ENCODE data around the gene RNF10.

The RNF10 gene

DNA sequence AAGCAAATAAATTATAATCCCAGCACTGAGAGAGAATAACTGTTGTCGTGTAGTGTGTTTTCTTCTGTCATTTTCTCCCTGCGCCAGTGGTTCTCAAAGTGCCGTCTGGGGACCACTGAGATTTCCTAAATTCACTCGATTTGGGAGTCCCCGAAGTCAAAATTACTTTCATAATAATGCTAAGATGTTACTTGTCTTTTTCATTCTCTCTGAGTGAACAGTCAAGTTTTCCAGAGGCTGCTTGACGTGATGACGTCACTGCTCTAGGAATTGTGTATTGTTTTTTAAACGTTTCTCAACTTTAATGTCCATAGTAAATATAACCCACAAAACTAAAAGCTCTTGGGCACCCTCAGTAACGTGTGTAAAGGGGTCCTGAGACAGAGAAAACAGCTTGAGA, 47.8 kb downstream of the RNF10 start:
- Histone ChIP-seq H3K9me3 (ENCODE audit: insufficient read depth, low read depth, low read length) (no peaks in the 10 kb centered on the region), H3F3A (ENCODE audit: low read depth) (no peaks in the 10 kb centered on the region), H3K4me3 (ENCODE audit: low read length, poor library complexity, severe bottlenecking) (peak overlapping the region; percentile 89), H2AFZ (ENCODE audit: low read length) (peak overlapping the region; percentile 99), H3K27me3 (ENCODE audit: insufficient read depth, low read length, poor library complexity, severe bottlenecking) (no peaks in the 10 kb centered on the region), H3K4me2 (ENCODE audit: low read depth, low read length, poor library complexity, severe bottlenecking) (peak overlapping the region; percentile 99), H3K9me2 (replicated peaks; ENCODE audit: low read depth, low read length) (no peaks in the 10 kb centered on the region), H3K9ac (ENCODE audit: low read depth, low read length, poor library complexity, severe bottlenecking) (peak overlapping the region; percentile 75), H3K4me1 (ENCODE audit: insufficient read depth, low read length, poor library complexity, severe bottlenecking) (peaks cover 22% of the 10 kb centered on the region), H4K20me1 (ENCODE audit: insufficient read depth, low read length, poor library complexity, severe bottlenecking) (peaks cover 6% of the 10 kb centered on the region), H3K79me2 (ENCODE audit: insufficient read depth, low read length) (peaks cover 13% of the 10 kb centered on the region; the same call in 1 of the 2 replicates), H3K36me3 (ENCODE audit: insufficient read depth, low read length) (peaks cover 26% of the 10 kb centered on the region; the same call in 1 of the 2 replicates)
- no peak for TF ChIP-seq EZH2phosphoT487 (IDR thresholded peaks at IDR 0.05; ENCODE audit: borderline replicate concordance)

DNA sequence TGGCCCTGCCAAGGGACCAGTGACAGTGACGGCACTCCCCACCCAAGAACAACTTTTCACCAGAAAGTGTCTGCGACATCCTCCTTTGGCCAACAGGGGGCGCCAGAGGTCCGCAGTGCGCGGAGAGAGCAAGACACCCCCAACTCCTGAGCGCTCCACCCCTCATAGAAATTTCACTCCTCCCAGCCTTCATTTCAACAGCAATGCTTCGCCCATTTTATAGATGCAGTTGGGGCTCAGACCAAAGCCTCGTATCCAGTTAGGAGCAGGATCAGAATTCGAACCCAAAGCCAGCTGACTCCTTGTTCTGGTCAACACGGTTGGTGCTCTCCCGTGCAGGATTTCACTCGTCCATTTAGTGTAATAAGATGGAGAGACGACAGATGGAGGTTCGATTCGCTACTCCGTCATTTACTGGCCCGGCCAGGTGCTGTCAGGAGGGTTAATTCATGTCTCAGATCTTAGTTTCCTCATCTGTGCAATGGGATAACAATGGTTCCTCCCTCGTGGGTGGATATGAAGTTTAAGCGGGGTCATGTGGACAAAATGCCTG, 49.4 kb downstream of the RNF10 start:
- Histone ChIP-seq H3K9ac (ENCODE audit: low read depth, low read length, poor library complexity, severe bottlenecking) (no peak overlapping the region), H3K27me3 (ENCODE audit: insufficient read depth, low read length, poor library complexity, severe bottlenecking) (no peaks in the 10 kb centered on the region), H4K20me1 (ENCODE audit: insufficient read depth, low read length, poor library complexity, severe bottlenecking) (peaks cover 6% of the 10 kb centered on the region), H3K36me3 (ENCODE audit: insufficient read depth, low read length) (peaks cover 11% of the 10 kb centered on the region; the same call in 1 of the 2 replicates), H3K4me1 (ENCODE audit: insufficient read depth, low read length, poor library complexity, severe bottlenecking) (peaks cover 22% of the 10 kb centered on the region), H2AFZ (ENCODE audit: low read length) (peak overlapping the region; percentile 78), H3K4me3 (ENCODE audit: low read length, poor library complexity, severe bottlenecking) (peak overlapping the region; percentile 68), H3K9me3 (ENCODE audit: insufficient read depth, low read depth, low read length) (no peaks in the 10 kb centered on the region), H3K9me2 (replicated peaks; ENCODE audit: low read depth, low read length) (no peaks in the 10 kb centered on the region), H3F3A (ENCODE audit: low read depth) (no peaks in the 10 kb centered on the region), H3K79me2 (ENCODE audit: insufficient read depth, low read length) (peaks cover 13% of the 10 kb centered on the region; the same call in 1 of the 2 replicates), H3K4me2 (ENCODE audit: low read depth, low read length, poor library complexity, severe bottlenecking) (peak overlapping the region; percentile 66)
- TF ChIP-seq, protein P1, sequence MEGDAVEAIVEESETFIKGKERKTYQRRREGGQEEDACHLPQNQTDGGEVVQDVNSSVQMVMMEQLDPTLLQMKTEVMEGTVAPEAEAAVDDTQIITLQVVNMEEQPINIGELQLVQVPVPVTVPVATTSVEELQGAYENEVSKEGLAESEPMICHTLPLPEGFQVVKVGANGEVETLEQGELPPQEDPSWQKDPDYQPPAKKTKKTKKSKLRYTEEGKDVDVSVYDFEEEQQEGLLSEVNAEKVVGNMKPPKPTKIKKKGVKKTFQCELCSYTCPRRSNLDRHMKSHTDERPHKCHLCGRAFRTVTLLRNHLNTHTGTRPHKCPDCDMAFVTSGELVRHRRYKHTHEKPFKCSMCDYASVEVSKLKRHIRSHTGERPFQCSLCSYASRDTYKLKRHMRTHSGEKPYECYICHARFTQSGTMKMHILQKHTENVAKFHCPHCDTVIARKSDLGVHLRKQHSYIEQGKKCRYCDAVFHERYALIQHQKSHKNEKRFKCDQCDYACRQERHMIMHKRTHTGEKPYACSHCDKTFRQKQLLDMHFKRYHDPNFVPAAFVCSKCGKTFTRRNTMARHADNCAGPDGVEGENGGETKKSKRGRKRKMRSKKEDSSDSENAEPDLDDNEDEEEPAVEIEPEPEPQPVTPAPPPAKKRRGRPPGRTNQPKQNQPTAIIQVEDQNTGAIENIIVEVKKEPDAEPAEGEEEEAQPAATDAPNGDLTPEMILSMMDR (conservative IDR thresholded peaks at IDR 0.05; ENCODE audit: low read length), result peak; percentile 96
- TF ChIP-seq EZH2phosphoT487 (IDR thresholded peaks at IDR 0.05; ENCODE audit: borderline replicate concordance), result no peak

DNA sequence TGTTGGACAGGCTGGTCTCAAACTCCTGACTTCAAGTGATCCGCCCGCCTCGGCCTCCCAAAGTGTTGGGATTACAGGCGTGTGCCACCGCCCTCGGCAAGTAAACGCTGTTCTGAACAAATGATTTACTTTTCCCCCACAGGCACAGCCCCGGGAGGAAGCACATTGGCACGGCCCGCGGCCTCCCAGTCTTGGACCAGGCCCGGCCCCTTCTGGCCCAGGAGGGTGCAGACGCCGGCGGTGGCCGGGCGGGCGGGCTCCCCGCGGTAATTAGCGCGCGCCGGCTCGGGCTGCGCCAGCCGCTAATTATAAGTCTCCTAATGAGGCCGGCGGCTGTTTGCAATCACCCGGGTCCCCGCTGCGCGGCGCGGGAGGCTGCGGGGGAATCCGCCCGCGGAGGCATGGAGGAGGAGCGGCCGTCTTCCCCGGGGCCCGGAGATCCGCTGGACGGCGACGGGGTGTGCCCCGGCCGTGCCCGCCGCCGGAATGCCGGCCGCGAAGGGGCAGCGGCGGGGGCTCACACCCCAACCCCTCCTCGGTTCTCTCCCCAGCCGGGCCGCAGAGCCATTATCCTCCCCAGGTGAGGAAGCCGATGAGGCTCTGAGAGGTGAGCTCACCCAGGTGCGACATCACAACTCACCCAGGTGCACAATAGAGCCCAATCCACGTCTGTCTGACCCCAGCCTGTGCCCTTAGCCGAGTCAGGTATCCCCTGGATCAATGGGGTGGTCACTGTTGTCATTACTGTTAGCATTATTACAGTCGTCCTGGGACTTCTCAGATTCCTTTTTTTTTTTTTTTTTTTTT, 50.4 kb downstream of the RNF10 start:
- Histone ChIP-seq H3K4me1 (ENCODE audit: insufficient read depth, low read length, poor library complexity, severe bottlenecking) (peaks cover 22% of the 10 kb centered on the region), H3K9me2 (replicated peaks; ENCODE audit: low read depth, low read length) (no peaks in the 10 kb centered on the region), H3K9ac (ENCODE audit: low read depth, low read length, poor library complexity, severe bottlenecking) (peak overlapping the region; percentile 38), H4K20me1 (ENCODE audit: insufficient read depth, low read length, poor library complexity, severe bottlenecking) (peaks cover 6% of the 10 kb centered on the region), H3K4me2 (ENCODE audit: low read depth, low read length, poor library complexity, severe bottlenecking) (peak overlapping the region; percentile 66), H3F3A (ENCODE audit: low read depth) (no peaks in the 10 kb centered on the region), H3K36me3 (ENCODE audit: insufficient read depth, low read length) (peaks cover under 1% of the 10 kb centered on the region; the same call in 1 of the 2 replicates), H3K4me3 (ENCODE audit: low read length, poor library complexity, severe bottlenecking) (peak overlapping the region; percentile 68), H3K79me2 (ENCODE audit: insufficient read depth, low read length) (peaks cover 13% of the 10 kb centered on the region; the same call in 1 of the 2 replicates), H3K27me3 (ENCODE audit: insufficient read depth, low read length, poor library complexity, severe bottlenecking) (no peaks in the 10 kb centered on the region), H2AFZ (ENCODE audit: low read length) (peak overlapping the region; percentile 78), H3K9me3 (ENCODE audit: insufficient read depth, low read depth, low read length) (no peaks in the 10 kb centered on the region)
- no peak for TF ChIP-seq EZH2phosphoT487 (IDR thresholded peaks at IDR 0.05; ENCODE audit: borderline replicate concordance)
- TF ChIP-seq, protein P1 (conservative IDR thresholded peaks at IDR 0.05; ENCODE audit: low read length), result 0 out of 2 replicates have a peak, but pooled peaks have one; percentile 13

Measured in Loucy (cell line).